Measurements from ENCODE around the gene ADAM19.

Gene ADAM19, protein sequence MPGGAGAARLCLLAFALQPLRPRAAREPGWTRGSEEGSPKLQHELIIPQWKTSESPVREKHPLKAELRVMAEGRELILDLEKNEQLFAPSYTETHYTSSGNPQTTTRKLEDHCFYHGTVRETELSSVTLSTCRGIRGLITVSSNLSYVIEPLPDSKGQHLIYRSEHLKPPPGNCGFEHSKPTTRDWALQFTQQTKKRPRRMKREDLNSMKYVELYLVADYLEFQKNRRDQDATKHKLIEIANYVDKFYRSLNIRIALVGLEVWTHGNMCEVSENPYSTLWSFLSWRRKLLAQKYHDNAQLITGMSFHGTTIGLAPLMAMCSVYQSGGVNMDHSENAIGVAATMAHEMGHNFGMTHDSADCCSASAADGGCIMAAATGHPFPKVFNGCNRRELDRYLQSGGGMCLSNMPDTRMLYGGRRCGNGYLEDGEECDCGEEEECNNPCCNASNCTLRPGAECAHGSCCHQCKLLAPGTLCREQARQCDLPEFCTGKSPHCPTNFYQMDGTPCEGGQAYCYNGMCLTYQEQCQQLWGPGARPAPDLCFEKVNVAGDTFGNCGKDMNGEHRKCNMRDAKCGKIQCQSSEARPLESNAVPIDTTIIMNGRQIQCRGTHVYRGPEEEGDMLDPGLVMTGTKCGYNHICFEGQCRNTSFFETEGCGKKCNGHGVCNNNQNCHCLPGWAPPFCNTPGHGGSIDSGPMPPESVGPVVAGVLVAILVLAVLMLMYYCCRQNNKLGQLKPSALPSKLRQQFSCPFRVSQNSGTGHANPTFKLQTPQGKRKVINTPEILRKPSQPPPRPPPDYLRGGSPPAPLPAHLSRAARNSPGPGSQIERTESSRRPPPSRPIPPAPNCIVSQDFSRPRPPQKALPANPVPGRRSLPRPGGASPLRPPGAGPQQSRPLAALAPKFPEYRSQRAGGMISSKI

DNA sequence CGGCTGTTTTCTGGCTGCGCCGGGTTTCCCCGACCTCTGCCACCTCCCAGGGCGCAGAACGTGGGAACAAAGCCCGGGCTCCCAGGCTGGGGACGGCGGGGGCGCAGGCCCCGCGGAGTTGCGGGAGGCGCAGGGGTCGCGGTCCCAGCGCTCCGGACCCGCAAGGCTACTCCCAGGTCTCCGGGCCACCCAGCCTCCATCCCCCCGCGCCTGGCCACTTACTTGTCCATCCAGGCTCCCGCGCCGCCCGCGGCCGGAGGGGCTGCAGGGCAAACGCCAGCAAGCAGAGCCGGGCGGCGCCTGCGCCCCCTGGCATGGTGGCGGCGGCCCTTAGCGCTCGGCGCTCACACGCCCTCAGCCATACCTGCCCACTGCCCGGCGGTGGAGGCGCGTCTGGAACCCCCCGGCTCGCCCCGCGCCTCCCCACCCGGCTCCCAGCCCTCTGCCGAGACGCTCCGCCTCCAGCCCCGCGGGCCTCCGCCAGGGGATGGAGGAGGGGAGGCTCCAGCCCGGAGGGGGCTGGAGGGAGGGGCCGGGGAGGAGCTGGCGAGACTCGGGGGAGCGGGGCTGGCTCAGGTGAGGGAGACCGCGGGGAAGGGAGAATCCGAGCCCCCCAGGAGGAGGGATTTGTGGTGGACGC, at the start of gene ADAM19:
ADAM19 (minus strand) TSS at position 395 of the 640 bp plus-strand sequence; CDS start at position 316, 79 bp downstream.
- DNase-seq (ENCODE audit: low read depth), result peak; percentile 53

DNA sequence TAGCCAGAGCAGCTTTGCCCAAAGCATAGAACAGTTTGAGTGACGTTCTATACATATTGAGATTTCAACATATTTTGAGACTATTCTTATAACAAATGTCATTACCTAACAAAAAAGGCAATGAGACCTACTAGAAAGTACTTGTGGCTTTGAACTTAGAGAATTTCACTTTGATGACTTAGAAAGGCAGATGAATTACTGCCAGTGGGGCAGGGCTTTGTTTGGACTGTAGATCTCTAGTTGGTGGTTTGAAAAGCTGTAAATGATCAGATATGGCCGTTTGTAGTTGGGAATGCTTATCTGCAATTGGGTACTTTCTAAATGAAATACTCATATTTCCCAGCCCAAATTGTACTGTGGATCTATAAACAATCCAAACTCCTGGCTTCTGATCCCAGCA, 48.6 kb upstream of the ADAM19 start:
- DNase-seq (ENCODE audit: low read depth), result no peak

DNA sequence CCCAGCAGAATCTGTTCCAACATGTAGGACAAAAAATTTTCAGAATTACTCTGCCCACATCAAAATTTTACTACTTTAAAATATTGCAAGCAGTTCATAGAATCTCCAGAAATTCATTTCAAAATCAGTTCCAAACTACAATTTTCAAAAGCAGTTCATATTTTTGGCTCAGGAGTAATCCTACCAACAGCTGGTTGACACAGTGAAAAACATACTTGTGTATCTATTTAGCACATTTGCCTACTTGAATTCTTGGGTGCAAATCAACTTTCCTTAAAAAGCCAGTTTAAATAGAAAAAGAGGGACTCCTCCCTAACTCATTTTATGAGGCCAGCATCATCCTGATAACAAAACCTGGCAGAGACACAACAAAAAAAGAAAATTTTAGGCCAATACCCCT, 45.2 kb upstream of the ADAM19 start:
- DNase-seq (ENCODE audit: low read depth), result no peak

DNA sequence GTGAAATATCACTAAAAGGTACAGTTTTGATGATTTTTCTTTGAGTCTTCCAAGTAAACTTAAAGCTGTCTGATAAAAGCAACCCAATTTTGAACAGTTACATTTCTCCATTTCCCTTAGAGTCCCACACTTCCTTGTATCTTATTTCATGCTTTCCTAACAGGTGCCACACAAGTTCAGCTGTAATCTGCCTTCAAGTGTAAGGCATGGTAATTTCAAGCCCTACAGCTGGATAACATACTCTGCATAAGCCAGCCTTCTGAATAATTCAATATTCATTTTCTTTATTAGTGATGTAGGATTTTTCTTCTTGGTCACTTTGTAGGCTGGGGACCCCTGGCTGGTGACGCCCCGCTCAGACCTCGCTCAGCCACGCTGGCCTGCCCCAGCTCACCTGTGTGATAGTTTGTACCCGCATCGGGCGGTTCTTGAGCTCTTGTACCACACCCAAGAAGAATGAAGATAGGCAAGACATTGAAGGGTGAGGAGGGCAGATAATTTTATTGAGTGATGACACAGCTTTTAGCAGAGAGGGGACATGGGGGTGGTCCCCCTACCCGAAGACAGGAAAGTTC, 42.7 kb upstream of the ADAM19 start:
- DNase-seq (ENCODE audit: low read depth), result no peak

DNA sequence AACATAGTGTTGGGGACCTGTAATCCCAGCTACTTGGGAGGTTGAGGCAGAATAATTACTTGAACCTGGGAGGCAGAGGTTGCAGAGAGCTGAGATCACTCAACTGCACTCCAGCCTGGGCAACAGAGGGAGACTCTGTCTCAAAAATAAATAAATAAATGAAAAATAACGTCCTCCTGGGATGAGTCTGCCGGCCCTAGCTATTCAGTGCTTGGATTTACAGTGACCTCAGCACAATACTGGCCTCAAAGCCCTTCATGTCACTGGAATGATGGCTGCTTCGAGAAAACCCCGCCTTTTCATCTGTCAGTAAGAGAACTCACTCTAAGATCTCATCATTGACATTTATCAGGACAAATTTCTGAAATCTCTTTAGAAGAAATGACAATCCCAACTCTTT, 41.2 kb upstream of the ADAM19 start:
- no peak for DNase-seq (ENCODE audit: low read depth)

DNA sequence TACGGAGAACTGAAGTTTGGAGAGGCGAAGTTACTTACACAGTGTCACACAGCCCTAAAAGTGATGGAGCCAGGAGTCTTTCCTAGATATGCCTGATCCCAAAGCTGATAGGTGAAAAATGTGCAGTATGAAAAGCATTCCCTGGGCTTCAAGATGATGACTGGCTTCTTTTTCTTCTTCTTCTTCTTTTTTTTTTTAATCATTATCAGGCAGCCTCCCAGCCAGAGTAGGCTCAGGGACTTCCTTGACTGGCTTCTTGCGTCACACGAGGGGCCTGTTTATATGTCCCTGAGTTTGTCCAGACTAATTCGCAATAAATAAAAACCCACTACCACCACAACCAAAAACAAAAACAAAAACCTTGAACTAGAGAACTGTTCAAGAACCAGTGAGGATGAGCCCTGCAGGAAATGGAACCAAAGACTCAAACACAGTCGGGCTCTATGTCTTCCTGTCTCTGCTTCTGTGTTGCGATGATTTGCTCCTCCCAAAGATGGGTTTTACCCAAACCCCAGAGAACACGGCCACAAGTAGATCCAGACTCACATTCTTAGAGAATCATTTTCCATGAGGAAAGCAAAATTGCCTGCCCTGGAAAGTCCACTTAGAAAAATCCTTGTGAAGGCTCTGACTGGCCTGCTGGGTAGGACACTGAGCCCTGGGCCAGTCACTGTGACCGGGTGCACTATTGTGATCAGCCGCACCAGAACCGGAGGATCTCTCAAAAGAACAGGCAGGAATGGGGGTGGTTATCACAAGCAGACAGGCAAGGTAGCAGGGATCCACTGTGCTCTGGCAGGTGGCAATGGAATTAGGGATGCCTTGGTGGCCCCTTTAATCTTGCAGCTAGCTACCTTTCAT, 38.0 kb upstream of the ADAM19 start:
- DNase-seq (ENCODE audit: low read depth), result no peak

DNA sequence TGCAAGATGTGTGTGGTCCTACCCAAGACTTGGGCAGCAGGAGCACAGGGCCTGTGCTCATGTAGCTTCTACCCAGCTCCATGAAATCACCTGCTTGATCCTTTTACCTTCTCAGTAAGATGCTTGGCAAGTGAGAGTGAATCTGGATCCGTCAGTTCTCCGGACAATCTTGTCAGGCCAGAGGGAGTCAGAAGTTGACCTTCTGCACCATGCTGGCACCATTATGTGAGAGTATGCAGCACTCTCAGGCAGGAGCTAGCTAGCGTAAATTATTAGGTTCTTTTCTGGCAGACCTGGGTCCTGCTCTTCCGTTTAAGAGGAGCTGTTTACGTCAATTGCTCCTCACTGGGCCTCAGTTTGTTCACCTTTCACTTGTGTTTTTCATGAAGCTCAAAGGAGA, 37.0 kb upstream of the ADAM19 start:
- DNase-seq (ENCODE audit: low read depth), result no peak

DNA sequence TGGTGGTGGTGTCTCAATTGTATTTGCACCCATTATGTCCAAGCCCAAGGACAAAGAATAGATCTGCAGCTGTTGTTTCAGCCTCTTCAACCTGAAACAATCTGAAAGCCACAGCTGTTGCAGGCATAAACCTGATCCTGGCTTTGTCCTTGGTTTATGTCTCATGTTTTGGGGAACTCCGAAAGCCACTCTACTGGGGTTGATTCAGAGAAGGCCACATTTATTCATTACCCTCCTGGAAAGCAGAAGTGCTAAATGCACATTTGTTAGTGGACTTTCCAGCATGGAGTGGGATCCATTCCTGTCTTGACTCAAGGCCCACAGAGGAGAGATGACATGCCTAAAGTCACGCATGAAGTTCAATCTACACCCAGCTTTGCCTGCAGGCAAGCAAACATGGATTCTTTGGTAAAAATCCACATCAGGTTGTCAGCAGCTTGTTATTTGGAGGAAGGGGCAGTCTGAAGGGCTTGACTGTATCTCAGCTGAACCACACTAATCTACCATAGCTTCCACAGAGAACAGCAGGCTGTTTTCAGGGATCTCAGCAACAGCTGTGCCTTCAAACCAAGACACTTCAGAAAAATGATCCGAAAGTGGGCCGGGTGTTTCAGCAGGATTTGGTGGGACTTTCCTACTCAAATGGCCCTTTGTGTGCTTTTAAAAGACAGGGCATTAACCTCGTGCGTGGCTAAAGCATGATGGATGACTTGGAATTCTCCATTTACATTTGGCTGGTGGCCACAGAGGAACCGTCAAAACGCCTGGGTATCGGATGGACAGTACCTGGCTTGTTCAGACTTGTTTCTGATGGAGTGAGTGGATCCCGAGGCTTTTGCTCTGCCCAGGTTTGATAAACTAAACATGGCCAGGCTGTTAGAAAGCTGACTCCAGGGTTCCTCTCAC, 36.2 kb upstream of the ADAM19 start:
- DNase-seq (ENCODE audit: low read depth), result no peak

DNA sequence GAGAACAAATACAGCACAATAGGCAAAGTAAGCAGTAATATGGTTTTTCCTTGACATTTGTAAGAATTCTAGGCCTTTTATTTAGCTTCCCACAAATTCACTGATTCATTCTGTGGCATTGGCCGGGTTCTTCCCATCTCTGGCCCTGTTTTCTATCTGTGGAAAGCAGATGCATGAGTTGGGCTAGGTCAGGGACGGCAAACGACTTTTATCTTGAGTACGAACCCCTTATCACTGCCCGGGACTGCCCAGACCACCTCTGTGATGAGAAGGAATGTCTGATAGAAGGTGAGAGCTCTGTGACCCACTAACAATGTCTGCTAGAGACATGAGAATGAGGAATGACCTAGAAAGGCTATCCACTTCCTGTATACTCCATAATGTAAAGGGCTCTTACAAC, 35.4 kb upstream of the ADAM19 start:
- DNase-seq (ENCODE audit: low read depth), result no peak

DNA sequence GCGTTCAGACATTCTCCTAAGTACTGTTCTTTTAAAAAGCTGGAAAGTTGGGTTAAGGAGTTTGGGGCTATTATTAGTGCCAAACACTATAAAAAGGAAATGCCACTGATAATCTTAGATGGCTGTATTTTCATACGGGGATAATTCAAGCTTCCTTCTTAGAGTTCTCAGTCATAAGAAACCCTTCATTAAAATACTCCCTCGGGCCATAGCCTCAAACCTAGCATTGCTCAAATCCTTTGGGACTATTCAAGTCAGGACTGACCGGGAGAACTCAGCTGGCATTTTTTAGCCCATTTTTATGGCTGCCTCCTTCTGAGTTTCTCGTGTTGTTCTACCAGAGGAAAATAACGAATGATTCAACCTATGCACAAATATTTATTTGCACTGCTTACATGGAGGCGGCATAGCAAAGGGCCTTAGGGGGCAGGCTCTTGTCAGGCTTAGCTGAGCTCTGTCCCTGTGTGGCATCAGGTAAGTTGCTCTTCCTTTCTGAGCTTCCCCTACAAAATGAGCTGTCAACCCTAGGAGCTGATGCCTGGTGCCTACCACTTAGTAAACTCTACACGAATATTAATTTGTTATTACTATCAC, 33.5 kb upstream of the ADAM19 start:
- DNase-seq (ENCODE audit: low read depth), result no peak

DNA sequence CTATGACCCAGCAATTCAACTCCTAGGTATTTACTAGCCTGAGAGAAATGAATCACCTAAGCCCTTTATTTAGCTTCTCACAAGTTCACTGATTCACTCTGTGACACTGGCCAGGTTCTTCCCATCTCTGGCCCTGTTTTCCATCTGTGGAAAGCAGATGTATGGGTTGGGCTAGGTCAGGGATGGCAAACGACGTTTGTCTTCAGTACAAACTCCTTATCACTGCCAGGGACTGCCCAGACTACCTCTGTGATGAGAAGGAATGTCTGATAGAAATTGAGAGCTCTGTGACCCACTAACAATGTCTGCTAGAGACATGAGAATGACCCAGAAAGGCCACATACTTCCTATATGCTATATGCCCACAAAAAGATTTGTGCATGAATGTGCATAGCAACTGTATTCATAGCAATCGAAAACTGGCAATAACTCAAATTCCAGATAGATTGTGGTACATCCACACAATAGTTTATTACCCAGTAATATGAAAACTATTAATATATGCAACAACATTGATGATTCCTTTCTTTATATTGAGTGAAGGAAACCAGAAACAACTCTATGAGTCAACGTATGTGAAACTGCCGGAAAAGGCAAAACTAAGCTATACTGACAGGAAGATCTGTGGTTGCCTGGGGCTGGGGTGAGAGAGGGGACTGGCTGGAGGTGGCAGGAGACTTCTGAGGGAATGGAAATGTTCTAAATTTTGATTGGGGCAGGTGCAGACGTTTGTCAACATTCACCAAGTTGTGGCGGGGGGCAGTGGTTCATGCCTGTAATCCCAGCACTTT, 32.0 kb upstream of the ADAM19 start:
- peak; percentile 92 for DNase-seq (ENCODE audit: low read depth)

DNA sequence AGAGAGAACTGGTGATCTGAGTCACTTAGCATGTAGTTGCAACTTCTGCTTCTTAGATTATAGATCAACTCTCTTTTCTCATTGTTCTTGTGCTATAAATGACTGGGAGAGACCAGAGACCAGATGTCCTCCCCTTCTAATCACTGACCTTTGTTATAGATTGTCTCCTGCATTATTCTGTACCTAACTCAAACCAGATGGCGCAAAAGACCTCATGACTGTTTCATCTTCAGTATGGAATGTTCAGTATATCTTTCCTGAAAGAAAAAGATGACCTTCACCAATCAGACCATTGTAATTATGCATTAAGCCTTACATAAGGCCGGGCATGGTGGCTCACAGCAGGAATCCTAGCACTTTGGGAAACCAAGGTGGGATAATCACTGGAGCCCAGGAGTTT, 30.5 kb upstream of the ADAM19 start:
- DNase-seq (ENCODE audit: low read depth), result peak; percentile 42

DNA sequence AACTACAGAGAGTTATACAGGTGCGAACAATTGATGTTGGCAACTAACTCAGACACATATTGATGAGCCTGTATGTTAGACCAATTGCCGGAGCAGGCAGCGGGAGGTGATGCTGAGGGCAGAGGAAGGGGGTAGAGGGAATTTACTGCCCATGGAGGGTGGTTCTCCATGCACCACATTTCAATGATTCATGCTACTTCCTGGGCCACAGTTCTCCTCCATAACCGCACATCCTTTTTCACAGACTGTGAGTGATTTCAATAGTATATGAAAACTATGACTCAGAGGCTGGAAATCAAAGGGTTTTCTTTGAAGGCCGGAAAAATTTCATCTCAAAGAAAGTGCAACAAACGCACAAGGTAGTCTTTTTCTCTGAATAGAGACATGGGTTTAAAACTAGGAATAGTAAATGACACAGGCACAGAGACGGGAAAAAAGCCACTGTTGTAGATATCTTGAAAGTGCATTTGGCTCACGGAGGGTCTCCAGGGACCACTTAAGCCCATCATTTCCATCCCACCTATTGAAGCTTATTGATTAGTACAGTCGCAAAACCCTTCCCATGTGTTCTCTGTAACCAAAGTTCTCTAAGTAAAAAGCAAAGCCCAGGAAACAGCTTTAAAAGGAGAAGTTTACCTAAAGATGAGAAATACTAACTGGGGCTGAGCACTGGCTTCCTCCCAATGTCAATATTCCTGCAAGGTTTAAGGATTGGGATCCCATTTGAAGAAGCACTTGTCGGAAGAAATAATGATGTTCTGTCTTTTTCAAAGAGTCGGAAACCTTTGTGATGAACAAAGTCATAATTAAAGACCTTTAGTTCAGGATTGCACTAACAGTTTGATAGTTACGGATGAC, 28.0 kb upstream of the ADAM19 start:
- peak; percentile 96 for DNase-seq (ENCODE audit: low read depth)

DNA sequence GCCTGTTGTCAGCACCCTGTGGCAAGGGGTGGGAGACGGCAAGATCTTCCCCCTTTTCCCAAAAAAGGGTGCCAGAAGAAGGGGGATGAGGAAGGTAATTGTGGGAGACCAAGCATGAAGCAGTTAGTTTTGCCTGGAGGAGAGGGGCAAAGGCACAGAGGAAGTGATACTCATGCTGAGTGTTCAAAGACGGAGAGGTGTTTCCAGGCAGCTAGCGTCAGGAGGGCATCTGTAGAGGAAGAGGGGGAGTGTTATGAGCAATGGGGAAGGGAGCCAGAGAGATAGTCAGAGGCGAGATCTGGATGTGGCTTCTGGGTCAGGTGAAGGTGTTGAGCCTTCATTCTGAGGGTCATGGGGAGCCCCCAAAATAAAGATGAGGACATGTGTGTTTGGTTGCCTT, 26.9 kb upstream of the ADAM19 start:
- peak; percentile 52 for DNase-seq (ENCODE audit: low read depth)

DNA sequence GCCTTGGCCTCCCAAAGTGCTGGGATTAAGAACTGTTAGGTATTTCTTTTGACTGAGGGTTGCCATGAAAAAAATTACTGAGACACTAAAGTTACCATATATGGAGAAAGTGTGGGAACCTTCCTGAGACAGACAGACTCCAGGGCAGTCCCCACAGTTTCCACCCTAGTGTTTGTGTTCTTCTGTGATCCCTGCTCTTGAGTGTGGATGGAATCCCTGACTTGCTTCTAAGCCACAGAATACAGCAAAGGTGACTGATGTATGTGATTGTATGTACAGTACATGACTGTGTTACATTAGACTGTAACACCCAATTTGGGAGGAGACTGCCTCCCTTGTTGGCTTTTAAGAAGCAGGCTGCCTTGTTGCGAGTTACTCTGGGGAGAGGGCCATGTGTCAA, 24.7 kb upstream of the ADAM19 start:
- DNase-seq (ENCODE audit: low read depth), result no peak

DNA sequence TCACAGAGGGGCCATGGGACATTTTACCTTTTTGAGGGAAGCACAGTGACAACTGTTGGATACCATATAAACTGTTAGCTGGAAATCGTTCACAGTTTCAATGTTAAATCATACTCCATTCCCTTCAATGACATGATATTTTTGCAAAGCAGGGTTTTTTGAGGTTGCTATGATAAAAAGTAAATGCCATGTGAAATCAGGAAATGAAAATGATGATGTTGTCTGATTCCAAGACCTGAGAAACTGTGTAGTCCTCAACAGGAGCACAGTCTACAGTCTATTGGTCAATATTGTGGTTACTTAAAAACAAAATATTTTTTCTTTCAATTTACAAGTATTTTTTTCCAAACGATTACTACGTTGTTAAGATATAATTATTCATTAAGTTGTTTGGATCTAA, 24.0 kb upstream of the ADAM19 start:
- no peak for DNase-seq (ENCODE audit: low read depth)

DNA sequence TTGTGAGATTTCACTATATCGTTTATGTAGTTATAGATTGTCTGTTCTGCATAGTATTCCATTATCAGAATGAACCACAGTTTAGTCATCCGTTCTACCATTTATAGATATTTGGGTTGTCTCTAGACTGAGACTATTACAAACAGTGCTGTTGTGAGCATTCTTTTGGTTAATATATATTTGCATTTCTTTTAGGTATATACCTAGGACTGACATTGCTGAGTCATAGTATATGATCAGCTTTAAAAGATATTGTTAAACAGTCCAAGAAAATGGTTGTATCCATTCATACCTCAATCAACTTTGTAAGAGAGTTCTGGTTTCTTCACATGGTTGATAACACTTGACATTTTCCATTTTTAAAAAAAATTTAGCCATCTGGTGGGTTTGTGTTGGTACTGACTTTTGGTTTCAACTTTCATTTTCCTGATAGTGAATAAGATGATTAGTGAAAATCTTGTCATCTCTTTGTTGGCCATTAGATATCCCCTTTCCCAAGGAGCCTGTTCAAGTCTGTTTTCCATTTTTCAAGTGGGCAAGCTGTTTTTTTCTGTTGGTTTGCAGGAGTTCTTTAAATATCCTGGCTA, 22.9 kb upstream of the ADAM19 start:
- no peak for DNase-seq (ENCODE audit: low read depth)

DNA sequence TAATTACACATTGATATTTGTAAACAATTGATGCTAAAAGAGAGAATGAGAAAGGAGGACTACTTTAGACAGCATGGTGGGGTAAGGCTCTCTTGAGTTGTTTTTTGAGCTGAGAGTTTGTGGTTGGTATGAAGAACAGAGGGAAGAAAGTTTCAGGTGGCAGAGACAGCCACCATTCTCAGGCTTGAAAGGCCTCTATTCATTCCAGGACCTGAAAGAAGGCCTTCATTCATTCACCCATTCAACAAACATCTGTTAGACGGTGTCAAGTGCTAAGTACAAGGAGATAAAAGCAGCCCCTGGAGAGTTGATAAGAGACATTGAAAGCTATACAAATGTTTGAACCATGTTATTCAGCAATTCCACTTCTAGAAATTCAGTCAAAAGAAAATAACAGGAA, 21.7 kb upstream of the ADAM19 start:
- DNase-seq (ENCODE audit: low read depth), result no peak
